ENCODE measurements around the gene PALLD.

Gene PALLD

GRCh38 chr4:168865854-168866253 is 369.0 kb downstream of the PALLD start:
- DNase-seq (ENCODE audit: low read depth in 1 of 2, low spot score in 1 of 2): no peak

- no peak for DNase-seq (ENCODE audit: low read depth in 1 of 2, low spot score in 1 of 2)
These were observed 369.8 kb downstream of the PALLD start for GRCh38 chr4:168866635-168867034.

- DNase-seq (ENCODE audit: low read depth in 1 of 2, low spot score in 1 of 2): no peak
These were observed 370.3 kb downstream of the PALLD start for GRCh38 chr4:168867128-168867527.

GRCh38 chr4:168868044-168868781 is 371.4 kb downstream of the PALLD start:
- DNase-seq (ENCODE audit: low read depth in 1 of 2, low spot score in 1 of 2): no peak

GRCh38 chr4:168868802-168869201 is 371.9 kb downstream of the PALLD start:
- no peak for DNase-seq (ENCODE audit: low read depth in 1 of 2, low spot score in 1 of 2)

GRCh38 chr4:168870004-168870403 is 373.2 kb downstream of the PALLD start:
- no peak for DNase-seq (ENCODE audit: low read depth in 1 of 2, low spot score in 1 of 2)

- no peak for DNase-seq (ENCODE audit: low read depth in 1 of 2, low spot score in 1 of 2)
These were observed 374.8 kb downstream of the PALLD start for GRCh38 chr4:168871632-168872031.

GRCh38 chr4:168874083-168874482 is 377.2 kb downstream of the PALLD start:
- DNase-seq (ENCODE audit: low read depth in 1 of 2, low spot score in 1 of 2): no peak

GRCh38 chr4:168876106-168876505 is 379.3 kb downstream of the PALLD start:
- no peak for DNase-seq (ENCODE audit: low read depth in 1 of 2, low spot score in 1 of 2)

- no peak for DNase-seq (ENCODE audit: low read depth in 1 of 2, low spot score in 1 of 2)
These were observed 380.9 kb downstream of the PALLD start for GRCh38 chr4:168877511-168878491.

GRCh38 chr4:168878623-168879022 is 381.8 kb downstream of the PALLD start:
- DNase-seq (ENCODE audit: low read depth in 1 of 2, low spot score in 1 of 2): no peak

- DNase-seq (ENCODE audit: low read depth in 1 of 2, low spot score in 1 of 2): no peak
These were observed 382.3 kb downstream of the PALLD start for GRCh38 chr4:168879188-168879587.

GRCh38 chr4:168880072-168880675 is 383.3 kb downstream of the PALLD start:
- no peak for DNase-seq (ENCODE audit: low read depth in 1 of 2, low spot score in 1 of 2)

GRCh38 chr4:168880811-168881595 is 384.2 kb downstream of the PALLD start:
- no peak for DNase-seq (ENCODE audit: low read depth in 1 of 2, low spot score in 1 of 2)

- no peak for DNase-seq (ENCODE audit: low read depth in 1 of 2, low spot score in 1 of 2)
These were observed 385.0 kb downstream of the PALLD start for GRCh38 chr4:168881781-168882420.

- DNase-seq (ENCODE audit: low read depth in 1 of 2, low spot score in 1 of 2): no peak
These were observed 385.9 kb downstream of the PALLD start for GRCh38 chr4:168882650-168883233.

GRCh38 chr4:168883513-168883912 is 386.7 kb downstream of the PALLD start:
- DNase-seq (ENCODE audit: low read depth in 1 of 2, low spot score in 1 of 2): no peak

GRCh38 chr4:168884251-168885124 is 387.6 kb downstream of the PALLD start:
- DNase-seq (ENCODE audit: low read depth in 1 of 2, low spot score in 1 of 2): no peak

- no peak for DNase-seq (ENCODE audit: low read depth in 1 of 2, low spot score in 1 of 2)
These were observed 388.5 kb downstream of the PALLD start for GRCh38 chr4:168885400-168885799.
